Liver (tissue), 9 donors: ENCODE data around the gene USP17L24. TPM values are rescaled to one million over a fixed set of nuclear protein-coding genes. Genes with fewer than 3 reads are reported as not detected.
"Not testable (repeated sequence)": the region's sequence is repeated elsewhere in the genome, so short reads cannot be mapped to it uniquely, and the experiment has no call there.

Source experiments
- DNase-seq: peaks from one replicate; pipeline ENCODE4 v3.0.0-alpha.2; 2017; ENCODE audit warnings: low spot score
- H3K27ac ChIP-seq, 2 donors: one replicate each; pipeline ENCODE4 v1.7.0; 2013; ENCODE audit warnings: inconsistent platforms in 2 of 2, low read length in 2 of 2, control low read depth in 1 of 2, low read depth in 1 of 2, mild to moderate bottlenecking in 1 of 2
- H3K27me3 ChIP-seq, 4 donors: one replicate each; pipeline versions ENCODE4 v1.6.1 to v1.7.0; 2013; ENCODE audit warnings: low read length in 3 of 4, inconsistent platforms in 1 of 4, mild to moderate bottlenecking in 1 of 4, moderate library complexity in 1 of 4; ENCODE audit not compliant: control insufficient read depth in 4 of 4, insufficient read depth in 4 of 4
- H3K36me3 ChIP-seq, 4 donors: one replicate each; pipeline versions ENCODE4 v1.6.1 to v1.7.0; 2013; ENCODE audit warnings: low read length in 3 of 4, mild to moderate bottlenecking in 3 of 4, low read depth in 1 of 4, moderate library complexity in 1 of 4; ENCODE audit not compliant: control insufficient read depth in 4 of 4, insufficient read depth in 3 of 4
- H3K4me1 ChIP-seq, 4 donors: one replicate each; pipeline versions ENCODE4 v1.6.1 to v1.7.0; 2013; ENCODE audit warnings: low read length in 3 of 4, mild to moderate bottlenecking in 3 of 4, moderate library complexity in 1 of 4; ENCODE audit not compliant: control insufficient read depth in 4 of 4, insufficient read depth in 4 of 4
- H3K4me3 ChIP-seq, 3 donors: one replicate each; pipeline versions ENCODE4 v1.6.1 to v1.7.0; 2013; ENCODE audit warnings: low read length in 3 of 3, control low read depth in 1 of 3, low read depth in 1 of 3, mild to moderate bottlenecking in 1 of 3
- H3K9ac ChIP-seq, 2 donors: one replicate each; pipeline ENCODE4 v1.7.0; 2013; ENCODE audit warnings: low read length in 2 of 2, mild to moderate bottlenecking in 2 of 2, moderate library complexity in 2 of 2, control low read depth in 1 of 2, low read depth in 1 of 2
- H3K9me3 ChIP-seq, 4 donors: one replicate each; pipeline versions ENCODE4 v1.6.1 to v1.7.0; 2013; ENCODE audit warnings: low read length in 3 of 4; ENCODE audit not compliant: control insufficient read depth in 4 of 4
- WGBS: extraction: QIAGEN DNeasy Blood & Tissue Kit; methylation state at CpG from one replicate; pipeline ENCODE4 v1.1.7; 2013; 5-methylcytosine and 5-hydroxymethylcytosine counted together
- polyA plus RNA-seq, 2 donors: library from polyadenylated mRNA; stranded (reverse) in 1 of 2; unstranded in 1 of 2; fragments of 200-250 nt in 1 of 2; fragments of >200 nt in 1 of 2; fragmentation: Nextera tagmentation in 1 of 2; extraction: Ambion mirVana in 1 of 2; gene quantifications; one replicate each; pipeline versions ENCODE4 v1.2.1 to v1.2.3, GENCODE V29; 2013 to 2015
- total RNA-seq, 2 donors: library from RNA; depleted of rRNA; stranded (reverse); fragments of >200 nt; gene quantifications; one replicate each; pipeline ENCODE4 v1.2.3, GENCODE V29; 2014
- donor health status: healthy.
- donor health status: healthy.
- donor health status: healthy.
- donor health status: healthy.
- donor health status: healthy.

Gene USP17L24
- total and polyA plus RNA-seq, 4 donors, result not detected

- not testable (repeated sequence) for H3K36me3 ChIP-seq, H3K27ac ChIP-seq, H3K4me3 ChIP-seq, H3K27me3 ChIP-seq, H3K9ac ChIP-seq, H3K9me3 ChIP-seq, H3K4me1 ChIP-seq, DNase-seq
- no CpG with 5 or more reads among the region's 15 CpGs for WGBS
These were observed 28.4 kb downstream of the USP17L24 start, which contains the start of gene USP17L29 for GRCh38 chr4:9353338-9353737. USP17L29 (plus strand) TSS chr4:9353638; CDS start chr4:9353638, 0 bp downstream.

GRCh38 chr4:9362829-9363228 is 37.9 kb downstream of the USP17L24 start, which contains the start of gene USP17L30:
USP17L30 (plus strand) TSS chr4:9363129; CDS start chr4:9363129, 0 bp downstream.
- not testable (repeated sequence) for DNase-seq, H3K9me3 ChIP-seq, H3K27me3 ChIP-seq, H3K4me3 ChIP-seq, H3K36me3 ChIP-seq, H3K27ac ChIP-seq, H3K9ac ChIP-seq, H3K4me1 ChIP-seq
- no CpG with 5 or more reads among the region's 15 CpGs for WGBS

Other genes starting within 250 kb of the USP17L24 start
- not detected for gene FAM90A26, start 154.8 kb upstream of the USP17L24 start, total RNA-seq
- gene FAM90A26, start 154.8 kb upstream of the USP17L24 start, polyA plus RNA-seq, result not detected
- gene USP17L10, start 114.5 kb upstream of the USP17L24 start, total RNA-seq, result not detected
- gene USP17L10, start 114.5 kb upstream of the USP17L24 start, polyA plus RNA-seq, result not detected
- gene USP17L11, start 109.8 kb upstream of the USP17L24 start, total RNA-seq, result not detected
- not detected for gene USP17L11, start 109.8 kb upstream of the USP17L24 start, polyA plus RNA-seq
- not detected for gene USP17L12, start 105.0 kb upstream of the USP17L24 start, total RNA-seq
- gene USP17L12, start 105.0 kb upstream of the USP17L24 start, polyA plus RNA-seq, result not detected
- gene USP17L13, start 100.3 kb upstream of the USP17L24 start, total RNA-seq, result not detected
- gene USP17L13, start 100.3 kb upstream of the USP17L24 start, polyA plus RNA-seq, result not detected
- not detected for gene USP17L15, start 90.8 kb upstream of the USP17L24 start, total RNA-seq
- gene USP17L15, start 90.8 kb upstream of the USP17L24 start, polyA plus RNA-seq, result not detected
- gene USP17L17, start 81.3 kb upstream of the USP17L24 start, total RNA-seq, result not detected
- not detected for gene USP17L17, start 81.3 kb upstream of the USP17L24 start, polyA plus RNA-seq
- not detected for gene USP17L18, start 76.5 kb upstream of the USP17L24 start, total RNA-seq
- gene USP17L18, start 76.5 kb upstream of the USP17L24 start, polyA plus RNA-seq, result not detected
- not detected for gene USP17L19, start 71.8 kb upstream of the USP17L24 start, total RNA-seq
- not detected for gene USP17L19, start 71.8 kb upstream of the USP17L24 start, polyA plus RNA-seq
- gene USP17L20, start 67.0 kb upstream of the USP17L24 start, total RNA-seq, result not detected
- gene USP17L20, start 67.0 kb upstream of the USP17L24 start, polyA plus RNA-seq, result not detected
- gene USP17L21, start 62.3 kb upstream of the USP17L24 start, total RNA-seq, result not detected
- not detected for gene USP17L21, start 62.3 kb upstream of the USP17L24 start, polyA plus RNA-seq
- gene USP17L22, start 57.5 kb upstream of the USP17L24 start, total RNA-seq, result not detected
- not detected for gene USP17L22, start 57.5 kb upstream of the USP17L24 start, polyA plus RNA-seq
- gene USP17L25, start 4.7 kb downstream of the USP17L24 start, total RNA-seq, result not detected
- not detected for gene USP17L25, start 4.7 kb downstream of the USP17L24 start, polyA plus RNA-seq
- not detected for gene USP17L26, start 9.5 kb downstream of the USP17L24 start, total RNA-seq
- not detected for gene USP17L26, start 9.5 kb downstream of the USP17L24 start, polyA plus RNA-seq
- not detected for gene USP17L5, start 14.2 kb downstream of the USP17L24 start, total RNA-seq
- not detected for gene USP17L5, start 14.2 kb downstream of the USP17L24 start, polyA plus RNA-seq
- gene USP17L27, start 19.0 kb downstream of the USP17L24 start, total RNA-seq, result not detected
- not detected for gene USP17L27, start 19.0 kb downstream of the USP17L24 start, polyA plus RNA-seq
- not detected for gene USP17L28, start 23.7 kb downstream of the USP17L24 start, total RNA-seq
- not detected for gene USP17L28, start 23.7 kb downstream of the USP17L24 start, polyA plus RNA-seq
- gene USP17L29, start 28.5 kb downstream of the USP17L24 start, total RNA-seq, result not detected
- gene USP17L29, start 28.5 kb downstream of the USP17L24 start, polyA plus RNA-seq, result not detected
- not detected for gene USP17L30, start 38.0 kb downstream of the USP17L24 start, total RNA-seq
- not detected for gene USP17L30, start 38.0 kb downstream of the USP17L24 start, polyA plus RNA-seq
- gene DEFB131A, start 119.2 kb downstream of the USP17L24 start, total RNA-seq, result not detected
- gene DEFB131A, start 119.2 kb downstream of the USP17L24 start, polyA plus RNA-seq, result not detected